Epithelial cell of proximal tubule (primary cell): ENCODE measurements around the gene THYN1. TPM values are rescaled to one million over a fixed set of nuclear protein-coding genes. Genes with fewer than 3 reads are reported as not detected.
A peak's percentile ranks its signal among the peaks of the same experiment; 100 is the strongest.

Experiments
- DNase-seq: peaks from one replicate; pipeline ENCODE4 v3.0.0-alpha.2; 2011; ENCODE audit warnings: low read depth
- H3K4me3 ChIP-seq: 2 replicates; pipeline ENCODE4 v1.5.1; 2011; ENCODE audit warnings: low read depth, mild to moderate bottlenecking, low read length
- total RNA-seq: library from RNA; depleted of rRNA; stranded (reverse); fragments of >200 nt; gene quantifications from 2 replicates; pipeline ENCODE4 v1.2.3, GENCODE V29; 2015
- TF ChIP-seq, protein P1 (sequence below): conservative IDR thresholded peaks from 2 replicates; pipeline ENCODE4 v1.5.1; 2012; ENCODE audit warnings: low read depth, mild to moderate bottlenecking, low read length

Gene THYN1
- total RNA-seq, 1 donor from 2014 or later = 51.6 TPM

GRCh38 chr11:134216816-134217215 is 36.3 kb downstream of the THYN1 start:
- TF ChIP-seq, protein P1, sequence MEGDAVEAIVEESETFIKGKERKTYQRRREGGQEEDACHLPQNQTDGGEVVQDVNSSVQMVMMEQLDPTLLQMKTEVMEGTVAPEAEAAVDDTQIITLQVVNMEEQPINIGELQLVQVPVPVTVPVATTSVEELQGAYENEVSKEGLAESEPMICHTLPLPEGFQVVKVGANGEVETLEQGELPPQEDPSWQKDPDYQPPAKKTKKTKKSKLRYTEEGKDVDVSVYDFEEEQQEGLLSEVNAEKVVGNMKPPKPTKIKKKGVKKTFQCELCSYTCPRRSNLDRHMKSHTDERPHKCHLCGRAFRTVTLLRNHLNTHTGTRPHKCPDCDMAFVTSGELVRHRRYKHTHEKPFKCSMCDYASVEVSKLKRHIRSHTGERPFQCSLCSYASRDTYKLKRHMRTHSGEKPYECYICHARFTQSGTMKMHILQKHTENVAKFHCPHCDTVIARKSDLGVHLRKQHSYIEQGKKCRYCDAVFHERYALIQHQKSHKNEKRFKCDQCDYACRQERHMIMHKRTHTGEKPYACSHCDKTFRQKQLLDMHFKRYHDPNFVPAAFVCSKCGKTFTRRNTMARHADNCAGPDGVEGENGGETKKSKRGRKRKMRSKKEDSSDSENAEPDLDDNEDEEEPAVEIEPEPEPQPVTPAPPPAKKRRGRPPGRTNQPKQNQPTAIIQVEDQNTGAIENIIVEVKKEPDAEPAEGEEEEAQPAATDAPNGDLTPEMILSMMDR = no peak
- no peak overlapping the region for H3K4me3 ChIP-seq
- DNase-seq = no peak

DNA sequence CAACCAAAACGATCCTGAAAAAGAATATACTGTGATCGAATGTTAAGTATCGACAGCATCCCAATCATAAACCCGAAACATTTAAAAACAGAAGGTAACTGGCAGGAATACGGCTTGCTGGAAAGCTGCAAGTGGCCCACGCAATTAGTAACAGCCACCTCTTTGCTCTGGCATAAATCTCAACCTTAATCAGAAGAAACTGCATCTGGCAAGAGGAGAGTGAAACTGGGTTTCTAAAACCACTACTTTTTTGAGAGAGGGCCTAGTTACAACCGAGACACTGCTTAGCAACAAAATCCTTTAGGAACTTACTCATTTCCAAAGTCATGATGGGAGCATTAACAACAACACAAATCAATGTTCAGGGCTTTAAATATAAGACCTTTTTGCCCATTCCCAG is 37.3 kb downstream of the THYN1 start:
- H3K4me3 ChIP-seq = no peak overlapping the region
- TF ChIP-seq, protein P1 = no peak
- DNase-seq = no peak

DNA sequence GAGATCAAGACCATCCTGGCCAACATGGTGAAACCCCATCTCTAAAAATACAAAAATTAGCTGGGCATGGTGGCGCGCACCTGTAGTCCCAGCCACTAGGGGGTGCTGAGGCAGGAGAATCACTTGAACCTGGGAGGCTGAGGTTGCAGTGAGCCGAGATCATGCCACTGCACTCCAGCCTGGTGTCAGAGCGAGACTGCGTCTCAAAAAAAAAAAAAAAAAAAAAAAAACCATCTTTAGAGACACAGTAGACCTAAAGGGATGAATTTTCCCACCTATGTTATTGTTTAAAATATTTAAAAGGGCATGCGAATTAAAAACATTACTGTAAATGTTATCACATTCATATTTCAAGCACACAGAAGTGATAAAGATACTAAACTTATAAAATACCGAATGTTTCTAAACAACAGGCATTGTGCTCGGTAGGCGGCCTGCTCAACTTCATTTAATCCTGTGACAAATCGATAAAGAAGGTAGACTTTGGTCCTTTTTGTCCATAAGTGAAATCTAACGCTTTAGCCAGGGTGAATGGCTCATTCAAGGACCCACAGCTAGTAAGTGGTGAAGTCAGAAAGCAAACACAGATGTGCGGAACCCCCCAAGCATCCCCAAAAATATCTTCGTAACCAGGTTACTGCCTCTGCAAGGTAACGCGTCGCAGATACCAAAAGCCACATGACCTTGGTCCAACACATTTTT is 45.5 kb downstream of the THYN1 start:
- DNase-seq = no peak
- H3K4me3 ChIP-seq = no peak overlapping the region
- TF ChIP-seq, protein P1 = peak; percentile 62

- DNase-seq = no peak
- no peak overlapping the region for H3K4me3 ChIP-seq
- TF ChIP-seq, protein P1 = no peak
Observed at GRCh38 chr11:134206185-134206584, 47.0 kb downstream of the THYN1 start.

DNA sequence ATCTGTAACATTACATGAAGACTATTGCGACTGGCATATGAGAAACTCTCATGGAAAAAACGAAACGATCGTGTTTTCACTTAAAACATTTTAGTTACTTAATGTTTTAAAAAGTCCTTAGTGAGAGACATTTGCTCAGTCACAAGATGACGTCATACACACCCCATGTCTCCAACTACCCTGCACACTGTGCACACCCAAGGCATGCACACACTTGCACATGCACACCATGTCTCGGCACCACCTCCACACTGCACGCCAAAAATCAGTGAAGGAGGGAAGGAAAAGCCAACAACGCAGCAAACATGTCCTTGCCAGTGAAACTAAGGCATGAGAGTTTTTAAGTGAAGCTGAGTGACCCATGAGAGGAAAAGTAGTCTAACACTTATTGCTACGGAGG is 47.4 kb downstream of the THYN1 start:
- TF ChIP-seq, protein P1 = no peak
- H3K4me3 ChIP-seq = no peak overlapping the region

GRCh38 chr11:134202661-134203060 is 50.5 kb downstream of the THYN1 start:
- DNase-seq = no peak

More for the DNA sequence above, 47.4 kb downstream of the THYN1 start:
- DNase-seq = no peak

More at GRCh38 chr11:134202661-134203060, 50.5 kb downstream of the THYN1 start:
- H3K4me3 ChIP-seq = no peak overlapping the region
- TF ChIP-seq, protein P1 = no peak
